NOMO-1 (cell line): ENCODE data around the gene MYH10.

ENCODE experiments used
- DNase-seq, 2 experiments: peaks; one replicate each; lab custom pipeline; 2025; ENCODE audit not compliant: unreplicated experiment in 2 of 2; lab: John Stamatoyannopoulos, UW

Gene MYH10

GRCh38 chr17:8610558-8610957 is 20.0 kb downstream of the MYH10 start:
- no peak for DNase-seq

GRCh38 chr17:8609910-8610309 is 20.6 kb downstream of the MYH10 start:
- no peak for DNase-seq

- no peak for DNase-seq
These were observed 22.5 kb downstream of the MYH10 start for GRCh38 chr17:8608001-8608400.

- no peak for DNase-seq
These were observed 24.1 kb downstream of the MYH10 start for GRCh38 chr17:8606401-8606800.

GRCh38 chr17:8602679-8603078 is 27.8 kb downstream of the MYH10 start:
- DNase-seq: no peak

- DNase-seq: no peak
These were observed 31.0 kb downstream of the MYH10 start for GRCh38 chr17:8599351-8600011.

- no peak for DNase-seq
These were observed 31.6 kb downstream of the MYH10 start for GRCh38 chr17:8598913-8599312.

- DNase-seq: no peak
These were observed 36.7 kb downstream of the MYH10 start for GRCh38 chr17:8593830-8594229.

GRCh38 chr17:8593276-8593675 is 37.2 kb downstream of the MYH10 start:
- DNase-seq: no peak

- no peak for DNase-seq
These were observed 41.5 kb downstream of the MYH10 start for GRCh38 chr17:8588877-8589554.

- DNase-seq: no peak
These were observed 43.8 kb downstream of the MYH10 start for GRCh38 chr17:8586766-8587165.

GRCh38 chr17:8585911-8586310 is 44.6 kb downstream of the MYH10 start:
- DNase-seq: no peak

GRCh38 chr17:8583954-8584353 is 46.6 kb downstream of the MYH10 start:
- no peak for DNase-seq

- no peak for DNase-seq
These were observed 49.4 kb downstream of the MYH10 start for GRCh38 chr17:8580952-8581658.

- no peak for DNase-seq
These were observed 52.7 kb downstream of the MYH10 start for GRCh38 chr17:8577868-8578267.

- DNase-seq: no peak
These were observed 53.8 kb downstream of the MYH10 start for GRCh38 chr17:8576559-8577294.

- no peak for DNase-seq
These were observed 55.8 kb downstream of the MYH10 start for GRCh38 chr17:8574687-8575086.

- no peak for DNase-seq
These were observed 57.8 kb downstream of the MYH10 start for GRCh38 chr17:8572764-8573163.

GRCh38 chr17:8563981-8564602 is 66.4 kb downstream of the MYH10 start:
- DNase-seq: no peak

- no peak for DNase-seq
These were observed 67.3 kb downstream of the MYH10 start for GRCh38 chr17:8563024-8563776.
